ENCODE results near the gene PTPRA. TPM values are rescaled to one million over a fixed set of nuclear protein-coding genes. Genes with fewer than 3 reads are reported as not detected.

Gene PTPRA
- total RNA-seq, 1 donor from 2014 or later: 59.9 TPM

- H3K9me3 Mint-ChIP-seq (ENCODE audit: unreplicated experiment): no peaks in the 10 kb centered on the region
Observed at GRCh38 chr20:2851086-2851485, 22.2 kb upstream of the PTPRA start.

DNA sequence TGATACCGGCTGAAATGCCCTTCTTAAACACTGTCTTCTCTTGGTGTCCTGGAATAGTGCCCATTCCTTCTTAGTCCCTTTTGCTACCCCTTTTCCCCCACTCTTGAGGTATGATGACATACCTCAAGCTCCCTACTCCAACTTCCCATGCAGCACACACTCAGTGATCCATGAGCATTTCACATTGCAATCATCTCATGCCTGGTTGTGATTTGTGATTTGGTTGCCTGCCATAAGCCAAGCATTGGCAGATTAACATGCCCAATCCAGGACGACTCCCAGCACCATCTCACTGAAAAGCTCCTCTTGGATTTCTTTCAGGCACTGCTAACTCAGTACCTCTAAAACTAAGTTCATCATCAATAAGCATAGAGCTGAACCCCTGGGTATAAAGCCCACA is 14.7 kb upstream of the PTPRA start:
- H3K27me3 Mint-ChIP-seq (ENCODE audit: unreplicated experiment): peaks cover 4% of the 10 kb centered on the region
- no peak overlapping the region for H3K4me3 Mint-ChIP-seq (ENCODE audit: unreplicated experiment)
- no peaks in the 10 kb centered on the region for H3K4me1 Mint-ChIP-seq (ENCODE audit: unreplicated experiment)
- no peaks in the 10 kb centered on the region for H3K9me3 Mint-ChIP-seq (ENCODE audit: unreplicated experiment)
- DNase-seq (ENCODE audit: low spot score): no peak
- H3K27ac Mint-ChIP-seq (ENCODE audit: unreplicated experiment): no peak overlapping the region
- H3K36me3 Mint-ChIP-seq (ENCODE audit: low read depth, unreplicated experiment): peaks cover 6% of the 10 kb centered on the region
- TF ChIP-seq, protein P1, sequence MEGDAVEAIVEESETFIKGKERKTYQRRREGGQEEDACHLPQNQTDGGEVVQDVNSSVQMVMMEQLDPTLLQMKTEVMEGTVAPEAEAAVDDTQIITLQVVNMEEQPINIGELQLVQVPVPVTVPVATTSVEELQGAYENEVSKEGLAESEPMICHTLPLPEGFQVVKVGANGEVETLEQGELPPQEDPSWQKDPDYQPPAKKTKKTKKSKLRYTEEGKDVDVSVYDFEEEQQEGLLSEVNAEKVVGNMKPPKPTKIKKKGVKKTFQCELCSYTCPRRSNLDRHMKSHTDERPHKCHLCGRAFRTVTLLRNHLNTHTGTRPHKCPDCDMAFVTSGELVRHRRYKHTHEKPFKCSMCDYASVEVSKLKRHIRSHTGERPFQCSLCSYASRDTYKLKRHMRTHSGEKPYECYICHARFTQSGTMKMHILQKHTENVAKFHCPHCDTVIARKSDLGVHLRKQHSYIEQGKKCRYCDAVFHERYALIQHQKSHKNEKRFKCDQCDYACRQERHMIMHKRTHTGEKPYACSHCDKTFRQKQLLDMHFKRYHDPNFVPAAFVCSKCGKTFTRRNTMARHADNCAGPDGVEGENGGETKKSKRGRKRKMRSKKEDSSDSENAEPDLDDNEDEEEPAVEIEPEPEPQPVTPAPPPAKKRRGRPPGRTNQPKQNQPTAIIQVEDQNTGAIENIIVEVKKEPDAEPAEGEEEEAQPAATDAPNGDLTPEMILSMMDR (IDR thresholded peaks at IDR 0.05; ENCODE audit: unreplicated experiment): no peak

More at GRCh38 chr20:2851086-2851485, 22.2 kb upstream of the PTPRA start:
- Mint-ChIP-seq H3K36me3 (ENCODE audit: low read depth, unreplicated experiment) (no peaks in the 10 kb centered on the region), H3K27ac (ENCODE audit: unreplicated experiment) (no peak overlapping the region), H3K4me1 (ENCODE audit: unreplicated experiment) (no peaks in the 10 kb centered on the region), H3K27me3 (ENCODE audit: unreplicated experiment) (no peaks in the 10 kb centered on the region), H3K4me3 (ENCODE audit: unreplicated experiment) (no peak overlapping the region)
- TF ChIP-seq, protein P1 (IDR thresholded peaks at IDR 0.05; ENCODE audit: unreplicated experiment): no peak
- DNase-seq (ENCODE audit: low spot score): no peak

DNA sequence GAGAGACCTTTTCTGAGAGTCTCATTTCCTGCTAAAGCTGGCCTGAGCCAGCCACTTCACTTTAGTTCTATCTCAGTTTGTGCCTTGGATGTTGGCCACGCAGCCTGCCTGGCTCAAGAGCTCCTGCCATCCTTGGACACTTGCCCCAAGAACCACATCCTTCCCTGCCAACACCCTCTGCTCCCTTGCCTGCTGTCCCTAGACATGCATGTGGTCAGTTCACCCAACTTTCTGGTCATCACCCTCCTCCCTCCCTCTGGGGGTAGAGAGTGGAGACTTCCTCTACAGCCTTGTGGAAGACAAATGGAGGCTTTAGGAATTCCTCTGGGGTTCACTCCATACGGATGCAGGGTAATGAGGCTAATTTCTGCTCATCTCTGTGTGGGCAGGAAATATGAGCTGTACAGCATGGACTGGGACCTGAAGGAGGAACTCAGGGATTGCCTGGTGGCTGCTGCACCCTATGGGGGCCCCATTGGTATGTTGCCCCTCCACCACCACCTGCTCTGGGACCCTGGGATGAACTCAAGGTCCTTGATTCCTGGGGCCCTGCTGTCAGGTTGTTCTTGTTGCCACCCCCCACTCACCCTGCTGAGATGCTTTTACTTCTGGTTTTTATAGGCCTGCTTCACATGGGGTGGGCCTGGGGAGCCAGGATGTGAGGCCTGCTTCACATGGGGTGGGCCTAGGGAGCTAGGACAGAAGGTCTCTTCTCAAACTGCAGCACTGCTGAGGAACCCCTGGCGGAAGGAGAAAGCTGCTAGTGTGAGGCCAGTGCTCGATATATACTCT is 13.8 kb upstream of the PTPRA start:
- DNase-seq (ENCODE audit: low spot score): no peak
- no peaks in the 10 kb centered on the region for H3K9me3 Mint-ChIP-seq (ENCODE audit: unreplicated experiment)
- H3K36me3 Mint-ChIP-seq (ENCODE audit: low read depth, unreplicated experiment): peaks cover 6% of the 10 kb centered on the region
- H3K27me3 Mint-ChIP-seq (ENCODE audit: unreplicated experiment): peaks cover 4% of the 10 kb centered on the region
- H3K27ac Mint-ChIP-seq (ENCODE audit: unreplicated experiment): no peak overlapping the region
- TF ChIP-seq, protein P1 (IDR thresholded peaks at IDR 0.05; ENCODE audit: unreplicated experiment): no peak
- H3K4me3 Mint-ChIP-seq (ENCODE audit: unreplicated experiment): no peak overlapping the region
- H3K4me1 Mint-ChIP-seq (ENCODE audit: unreplicated experiment): no peaks in the 10 kb centered on the region

GRCh38 chr20:2864626-2865025 is 8.7 kb upstream of the PTPRA start:
- H3K4me3 Mint-ChIP-seq (ENCODE audit: unreplicated experiment): no peak overlapping the region
- no peak overlapping the region for H3K27ac Mint-ChIP-seq (ENCODE audit: unreplicated experiment)
- H3K9me3 Mint-ChIP-seq (ENCODE audit: unreplicated experiment): no peaks in the 10 kb centered on the region
- H3K4me1 Mint-ChIP-seq (ENCODE audit: unreplicated experiment): peaks cover 3% of the 10 kb centered on the region
- no peak for DNase-seq (ENCODE audit: low spot score)
- TF ChIP-seq, protein P1 (IDR thresholded peaks at IDR 0.05; ENCODE audit: unreplicated experiment): no peak
- H3K27me3 Mint-ChIP-seq (ENCODE audit: unreplicated experiment): peaks cover 7% of the 10 kb centered on the region
- peaks cover 6% of the 10 kb centered on the region for H3K36me3 Mint-ChIP-seq (ENCODE audit: low read depth, unreplicated experiment)

- no peak for DNase-seq (ENCODE audit: low spot score)
- Mint-ChIP-seq H3K36me3 (ENCODE audit: low read depth, unreplicated experiment) (peaks cover 6% of the 10 kb centered on the region), H3K27me3 (ENCODE audit: unreplicated experiment) (peaks cover 7% of the 10 kb centered on the region), H3K4me1 (ENCODE audit: unreplicated experiment) (peaks cover 3% of the 10 kb centered on the region), H3K27ac (ENCODE audit: unreplicated experiment) (no peak overlapping the region), H3K9me3 (ENCODE audit: unreplicated experiment) (no peaks in the 10 kb centered on the region), H3K4me3 (ENCODE audit: unreplicated experiment) (no peak overlapping the region)
- TF ChIP-seq, protein P1 (IDR thresholded peaks at IDR 0.05; ENCODE audit: unreplicated experiment): no peak
Observed at GRCh38 chr20:2865101-2865500, 8.2 kb upstream of the PTPRA start.
